Upper lobe of left lung (tissue), 4 donors: ENCODE data around the gene ARHGEF17.

Experiments used
- POLR2A ChIP-seq, 4 donors: fragments of 450-650 bp; IDR thresholded peaks; one replicate each; pipeline ENCODE4 v1.5.1; 2016 to 2017; ENCODE audit warnings: antibody characterized with exemption in 4 of 4, mild to moderate bottlenecking in 2 of 4
- POLR2AphosphoS5 ChIP-seq, 2 donors: sonication (generic); formaldehyde crosslinking; IDR thresholded peaks; one replicate each; pipeline ENCODE4 v1.5.1; 2017; ENCODE audit warnings: antibody characterized with exemption in 2 of 2
- TF ChIP-seq, protein P1 (sequence below), 6 experiments: fragments of 450-650 bp in 4 of 6; fragments of 200-600 bp in 2 of 6; sonication (generic) in 2 of 6; IDR thresholded peaks; one replicate each; pipeline ENCODE4 v1.5.1; 2016 to 2019; ENCODE audit warnings: antibody characterized with exemption in 6 of 6

DNA sequence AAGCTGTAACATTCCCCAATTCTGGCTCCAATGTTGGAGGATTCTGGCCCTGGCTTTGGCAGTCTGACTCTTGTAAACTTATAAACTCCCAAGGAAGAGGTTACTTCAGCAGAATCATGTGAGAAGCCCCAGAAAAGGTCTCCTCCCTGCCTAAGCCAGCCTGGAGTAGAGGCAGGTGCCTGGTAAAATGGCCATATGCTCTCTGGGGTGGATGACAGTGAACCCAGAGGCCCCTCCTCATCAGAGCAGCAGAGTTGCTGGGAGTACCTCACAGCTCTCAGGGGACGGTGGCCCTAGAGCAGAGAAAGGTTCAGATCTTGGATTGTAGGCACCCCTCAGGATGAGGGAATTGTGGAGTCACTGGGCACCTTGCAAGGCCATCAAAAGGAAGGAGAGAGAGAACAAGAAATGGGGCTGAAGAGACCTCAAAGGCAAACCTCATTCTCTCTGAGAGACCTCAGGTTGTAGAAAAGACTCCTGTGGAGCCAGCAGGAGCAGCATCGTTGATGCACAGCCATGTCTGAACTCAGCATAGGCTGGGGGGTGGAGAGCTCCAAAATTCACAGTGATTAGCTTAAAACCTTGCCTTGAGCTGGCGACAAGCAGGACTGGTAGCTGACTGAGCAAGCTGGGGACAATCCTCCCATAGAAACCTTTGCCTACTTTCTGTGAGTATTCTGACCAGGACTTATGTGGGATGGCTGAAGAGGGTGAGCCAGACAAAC lies 40.8 kb upstream of the ARHGEF17 start:
- no peak for TF ChIP-seq POLR2A (IDR thresholded peaks at IDR 0.05)
- no peak for TF ChIP-seq POLR2AphosphoS5 (IDR thresholded peaks at IDR 0.05)
- TF ChIP-seq, protein P1, sequence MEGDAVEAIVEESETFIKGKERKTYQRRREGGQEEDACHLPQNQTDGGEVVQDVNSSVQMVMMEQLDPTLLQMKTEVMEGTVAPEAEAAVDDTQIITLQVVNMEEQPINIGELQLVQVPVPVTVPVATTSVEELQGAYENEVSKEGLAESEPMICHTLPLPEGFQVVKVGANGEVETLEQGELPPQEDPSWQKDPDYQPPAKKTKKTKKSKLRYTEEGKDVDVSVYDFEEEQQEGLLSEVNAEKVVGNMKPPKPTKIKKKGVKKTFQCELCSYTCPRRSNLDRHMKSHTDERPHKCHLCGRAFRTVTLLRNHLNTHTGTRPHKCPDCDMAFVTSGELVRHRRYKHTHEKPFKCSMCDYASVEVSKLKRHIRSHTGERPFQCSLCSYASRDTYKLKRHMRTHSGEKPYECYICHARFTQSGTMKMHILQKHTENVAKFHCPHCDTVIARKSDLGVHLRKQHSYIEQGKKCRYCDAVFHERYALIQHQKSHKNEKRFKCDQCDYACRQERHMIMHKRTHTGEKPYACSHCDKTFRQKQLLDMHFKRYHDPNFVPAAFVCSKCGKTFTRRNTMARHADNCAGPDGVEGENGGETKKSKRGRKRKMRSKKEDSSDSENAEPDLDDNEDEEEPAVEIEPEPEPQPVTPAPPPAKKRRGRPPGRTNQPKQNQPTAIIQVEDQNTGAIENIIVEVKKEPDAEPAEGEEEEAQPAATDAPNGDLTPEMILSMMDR (IDR thresholded peaks at IDR 0.05), result no peak
